GM23338 (cell line): ENCODE data around the gene ABO. TPM values are rescaled to one million over a fixed set of nuclear protein-coding genes. Genes with fewer than 3 reads are reported as not detected.

ENCODE experiments used
- ATAC-seq: fragments of 200-7000 bp; cut with Tn5 transposase; 3 replicates; pipeline ENCODE4 v1.9.1; 2020
- DNase-seq: peaks from one replicate; pipeline ENCODE4 v3.0.0-alpha.2; 2015; ENCODE audit warnings: low spot score
- H2AFZ ChIP-seq: fragments of 200-600 bp; sonication (generic); 2 replicates; pipeline ENCODE4 v1.8.0; 2016; ENCODE audit warnings: antibody characterized with exemption, mild to moderate bottlenecking, moderate library complexity
- H3F3A ChIP-seq: fragments of 200-600 bp; sonication (generic); replicated peaks from 2 replicates; pipeline ENCODE4 v1.8.0; 2017; ENCODE audit warnings: antibody characterized with exemption, mixed run types, low read depth
- H3K27ac ChIP-seq: fragments of 200-600 bp; sonication (generic); 2 replicates; pipeline ENCODE4 v1.6.1; 2016; ENCODE audit warnings: low read depth
- H3K27me3 ChIP-seq: fragments of 200-600 bp; sonication (generic); 2 replicates; pipeline ENCODE4 v1.8.0; 2016; ENCODE audit warnings: mild to moderate bottlenecking, mixed run types, moderate library complexity; ENCODE audit not compliant: insufficient read depth
- H3K36me3 ChIP-seq: fragments of 200-600 bp; sonication (generic); 2 replicates; pipeline ENCODE4 v1.8.0; 2016; ENCODE audit warnings: mild to moderate bottlenecking; ENCODE audit not compliant: insufficient read depth
- H3K4me1 ChIP-seq: fragments of 200-600 bp; sonication (generic); 2 replicates; pipeline ENCODE4 v1.8.0; 2016; ENCODE audit warnings: mild to moderate bottlenecking, moderate library complexity; ENCODE audit not compliant: insufficient read depth
- H3K4me2 ChIP-seq: fragments of 200-600 bp; sonication (generic); 2 replicates; pipeline ENCODE4 v1.7.1; 2017; ENCODE audit warnings: mixed run types
- H3K4me3 ChIP-seq: fragments of 200-600 bp; sonication (generic); 2 replicates; pipeline ENCODE4 v1.6.1; 2016; ENCODE audit warnings: mixed run types
- H3K79me2 ChIP-seq: fragments of 200-600 bp; sonication (generic); replicated peaks from 2 replicates; pipeline ENCODE4 v1.8.0; 2017; ENCODE audit warnings: mild to moderate bottlenecking; ENCODE audit not compliant: insufficient read depth
- H3K9me2 ChIP-seq: fragments of 200-600 bp; sonication (generic); 2 replicates; pipeline ENCODE4 v1.8.0; 2017; ENCODE audit not compliant: insufficient read depth
- H4K20me1 ChIP-seq: fragments of 200-600 bp; sonication (generic); replicated peaks from 2 replicates; pipeline ENCODE4 v1.8.0; 2017; ENCODE audit warnings: mild to moderate bottlenecking; ENCODE audit not compliant: insufficient read depth
- H3K27ac Mint-ChIP-seq: 2 replicates; pipeline ENCODE4 v1.8.0; 2020; ENCODE audit warnings: inconsistent platforms, mild to moderate bottlenecking, moderate library complexity, mixed read lengths
- H3K27me3 Mint-ChIP-seq: 3 replicates; pipeline ENCODE4 v1.8.0; 2022; ENCODE audit warnings: low read depth, mild to moderate bottlenecking, moderate library complexity, mixed read lengths, inconsistent platforms; ENCODE audit not compliant: insufficient read depth, poor library complexity
- H3K36me3 Mint-ChIP-seq: 3 replicates; pipeline ENCODE4 v1.8.0; 2021; ENCODE audit warnings: low read depth, mild to moderate bottlenecking, inconsistent platforms, moderate library complexity, mixed read lengths
- H3K4me1 Mint-ChIP-seq: 3 replicates; pipeline ENCODE4 v1.8.0; 2020; ENCODE audit warnings: mild to moderate bottlenecking, inconsistent platforms, mixed read lengths
- H3K4me3 Mint-ChIP-seq: 3 replicates; pipeline ENCODE4 v1.8.0; 2021; ENCODE audit warnings: moderate library complexity, mild to moderate bottlenecking, inconsistent platforms, mixed read lengths
- H3K9me3 Mint-ChIP-seq: 3 replicates; pipeline ENCODE4 v1.8.0; 2020; ENCODE audit warnings: moderate library complexity, mild to moderate bottlenecking, inconsistent platforms, mixed read lengths
- CREB1 ChIP-seq: fragments of 250-450 bp; sonication (Bioruptor Pico); IDR thresholded peaks from 2 replicates; pipeline ENCODE4 v1.5.0; 2020; ENCODE audit warnings: low read depth, mild to moderate bottlenecking, moderate library complexity
- EZH2 ChIP-seq: fragments of 200-600 bp; sonication (generic); IDR thresholded peaks from one replicate; pipeline ENCODE4 v1.8.0; 2017; ENCODE audit warnings: antibody characterized with exemption, mild to moderate bottlenecking, low read depth; ENCODE audit not compliant: unreplicated experiment
- EZH2phosphoT487 ChIP-seq: fragments of 200-600 bp; sonication (generic); IDR thresholded peaks from one replicate; pipeline ENCODE4 v1.8.1; 2018; ENCODE audit warnings: antibody characterized with exemption; ENCODE audit not compliant: unreplicated experiment
- JUNB ChIP-seq: IDR thresholded peaks from one replicate; pipeline ENCODE4 v1.6.1; 2016; ENCODE audit warnings: antibody characterized with exemption; ENCODE audit not compliant: unreplicated experiment
- NANOG ChIP-seq: IDR thresholded peaks from 2 replicates; pipeline ENCODE4 v1.6.1; 2016; ENCODE audit warnings: antibody characterized with exemption, borderline replicate concordance
- POLR2AphosphoS5 ChIP-seq: IDR thresholded peaks from 2 replicates; pipeline ENCODE4 v1.6.1; 2016; ENCODE audit warnings: antibody characterized with exemption, low read depth
- STAT1 ChIP-seq: IDR thresholded peaks from one replicate; pipeline ENCODE4 v1.6.1; 2016; ENCODE audit warnings: antibody characterized with exemption; ENCODE audit not compliant: unreplicated experiment
- ZNF114 ChIP-seq: fragments of 250-450 bp; sonication (Bioruptor Pico); IDR thresholded peaks from 2 replicates; pipeline ENCODE4 v1.5.0; 2020; ENCODE audit warnings: mild to moderate bottlenecking, moderate library complexity
- ZNF331 ChIP-seq: fragments of 250-450 bp; sonication (Bioruptor Pico); IDR thresholded peaks from 2 replicates; pipeline ENCODE4 v1.5.0; 2020; ENCODE audit warnings: low read depth, mild to moderate bottlenecking, moderate library complexity
- polyA plus RNA-seq: library from polyadenylated mRNA; unstranded; fragments of >200 nt; fragmentation: Nextera tagmentation; extraction: Ambion mirVana; gene quantifications from 2 replicates; pipeline ENCODE4 v1.2.1, GENCODE V29; 2016
- total RNA-seq: library from RNA; depleted of rRNA; stranded (reverse); fragments of >200 nt; shearing (Covaris generic); gene quantifications from 2 replicates; pipeline ENCODE4 v1.2.3, GENCODE V29; 2014
- TF ChIP-seq, protein P1 (sequence below), 2 experiments: fragments of 200-600 bp in 1 of 2; sonication (generic) in 1 of 2; conservative IDR thresholded peaks; 2 replicates each; pipeline versions ENCODE4 v1.5.1 to v1.6.1; 2016 to 2017; ENCODE audit warnings: antibody characterized with exemption in 2 of 2, low read depth in 2 of 2, mild to moderate bottlenecking in 2 of 2, moderate library complexity in 1 of 2
- TF ChIP-seq, protein P2 (sequence below): IDR thresholded peaks from one replicate; pipeline ENCODE4 v1.6.1; 2018; ENCODE audit warnings: antibody characterized with exemption; ENCODE audit not compliant: unreplicated experiment
- TF ChIP-seq, protein P3 (sequence below): IDR thresholded peaks from 2 replicates; pipeline ENCODE4 v1.6.1; 2016; ENCODE audit warnings: antibody characterized with exemption
- TF ChIP-seq, protein P4 (sequence below): fragments of 250-450 bp; sonication (Bioruptor Pico); IDR thresholded peaks from 2 replicates; pipeline ENCODE4 v1.5.0; 2020; ENCODE audit warnings: mild to moderate bottlenecking, moderate library complexity

The ABO gene
- total and polyA plus RNA-seq, 2 experiments from 2014 or later, result 0.28 to 0.34 TPM

DNA sequence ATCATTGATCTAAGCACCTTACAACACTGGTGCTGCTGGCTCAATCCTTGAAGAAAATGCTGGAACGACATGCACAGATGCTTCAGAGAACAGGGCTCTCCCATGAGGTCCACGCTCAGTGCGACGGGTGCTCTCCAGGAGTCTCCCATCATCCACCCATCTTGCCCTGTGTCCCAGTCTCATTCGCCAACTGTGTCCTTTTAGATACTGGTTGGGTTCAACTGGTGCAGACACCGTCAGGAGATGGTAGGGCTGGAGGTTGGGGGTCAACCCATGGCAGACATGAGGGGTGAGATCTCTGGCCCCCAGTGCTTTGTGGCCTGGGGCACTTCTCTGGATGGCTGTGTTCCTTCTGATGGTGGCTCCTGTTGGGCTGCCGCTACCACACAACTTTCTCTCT is 64.4 kb downstream of the ABO start:
- H3K36me3 Mint-ChIP-seq, result no peaks in the 10 kb centered on the region
- no peak overlapping the region for H3K4me3 ChIP-seq
- TF ChIP-seq, protein P1, sequence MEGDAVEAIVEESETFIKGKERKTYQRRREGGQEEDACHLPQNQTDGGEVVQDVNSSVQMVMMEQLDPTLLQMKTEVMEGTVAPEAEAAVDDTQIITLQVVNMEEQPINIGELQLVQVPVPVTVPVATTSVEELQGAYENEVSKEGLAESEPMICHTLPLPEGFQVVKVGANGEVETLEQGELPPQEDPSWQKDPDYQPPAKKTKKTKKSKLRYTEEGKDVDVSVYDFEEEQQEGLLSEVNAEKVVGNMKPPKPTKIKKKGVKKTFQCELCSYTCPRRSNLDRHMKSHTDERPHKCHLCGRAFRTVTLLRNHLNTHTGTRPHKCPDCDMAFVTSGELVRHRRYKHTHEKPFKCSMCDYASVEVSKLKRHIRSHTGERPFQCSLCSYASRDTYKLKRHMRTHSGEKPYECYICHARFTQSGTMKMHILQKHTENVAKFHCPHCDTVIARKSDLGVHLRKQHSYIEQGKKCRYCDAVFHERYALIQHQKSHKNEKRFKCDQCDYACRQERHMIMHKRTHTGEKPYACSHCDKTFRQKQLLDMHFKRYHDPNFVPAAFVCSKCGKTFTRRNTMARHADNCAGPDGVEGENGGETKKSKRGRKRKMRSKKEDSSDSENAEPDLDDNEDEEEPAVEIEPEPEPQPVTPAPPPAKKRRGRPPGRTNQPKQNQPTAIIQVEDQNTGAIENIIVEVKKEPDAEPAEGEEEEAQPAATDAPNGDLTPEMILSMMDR (conservative IDR thresholded peaks at IDR 0.05; ENCODE audit: low read depth in 2 of 2), result no peak
- no peak for TF ChIP-seq EZH2phosphoT487
- TF ChIP-seq NANOG, result no peak
- no peak for TF ChIP-seq JUNB
- TF ChIP-seq STAT1, result no peak
- TF ChIP-seq EZH2, result no peak
- TF ChIP-seq ZNF331 (CRISPR knock-in tag), result no peak
- TF ChIP-seq CREB1 (CRISPR knock-in tag), result no peak
- no peak for TF ChIP-seq POLR2AphosphoS5
- TF ChIP-seq, protein P2, sequence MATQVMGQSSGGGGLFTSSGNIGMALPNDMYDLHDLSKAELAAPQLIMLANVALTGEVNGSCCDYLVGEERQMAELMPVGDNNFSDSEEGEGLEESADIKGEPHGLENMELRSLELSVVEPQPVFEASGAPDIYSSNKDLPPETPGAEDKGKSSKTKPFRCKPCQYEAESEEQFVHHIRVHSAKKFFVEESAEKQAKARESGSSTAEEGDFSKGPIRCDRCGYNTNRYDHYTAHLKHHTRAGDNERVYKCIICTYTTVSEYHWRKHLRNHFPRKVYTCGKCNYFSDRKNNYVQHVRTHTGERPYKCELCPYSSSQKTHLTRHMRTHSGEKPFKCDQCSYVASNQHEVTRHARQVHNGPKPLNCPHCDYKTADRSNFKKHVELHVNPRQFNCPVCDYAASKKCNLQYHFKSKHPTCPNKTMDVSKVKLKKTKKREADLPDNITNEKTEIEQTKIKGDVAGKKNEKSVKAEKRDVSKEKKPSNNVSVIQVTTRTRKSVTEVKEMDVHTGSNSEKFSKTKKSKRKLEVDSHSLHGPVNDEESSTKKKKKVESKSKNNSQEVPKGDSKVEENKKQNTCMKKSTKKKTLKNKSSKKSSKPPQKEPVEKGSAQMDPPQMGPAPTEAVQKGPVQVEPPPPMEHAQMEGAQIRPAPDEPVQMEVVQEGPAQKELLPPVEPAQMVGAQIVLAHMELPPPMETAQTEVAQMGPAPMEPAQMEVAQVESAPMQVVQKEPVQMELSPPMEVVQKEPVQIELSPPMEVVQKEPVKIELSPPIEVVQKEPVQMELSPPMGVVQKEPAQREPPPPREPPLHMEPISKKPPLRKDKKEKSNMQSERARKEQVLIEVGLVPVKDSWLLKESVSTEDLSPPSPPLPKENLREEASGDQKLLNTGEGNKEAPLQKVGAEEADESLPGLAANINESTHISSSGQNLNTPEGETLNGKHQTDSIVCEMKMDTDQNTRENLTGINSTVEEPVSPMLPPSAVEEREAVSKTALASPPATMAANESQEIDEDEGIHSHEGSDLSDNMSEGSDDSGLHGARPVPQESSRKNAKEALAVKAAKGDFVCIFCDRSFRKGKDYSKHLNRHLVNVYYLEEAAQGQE, result no peak
- TF ChIP-seq, protein P3, sequence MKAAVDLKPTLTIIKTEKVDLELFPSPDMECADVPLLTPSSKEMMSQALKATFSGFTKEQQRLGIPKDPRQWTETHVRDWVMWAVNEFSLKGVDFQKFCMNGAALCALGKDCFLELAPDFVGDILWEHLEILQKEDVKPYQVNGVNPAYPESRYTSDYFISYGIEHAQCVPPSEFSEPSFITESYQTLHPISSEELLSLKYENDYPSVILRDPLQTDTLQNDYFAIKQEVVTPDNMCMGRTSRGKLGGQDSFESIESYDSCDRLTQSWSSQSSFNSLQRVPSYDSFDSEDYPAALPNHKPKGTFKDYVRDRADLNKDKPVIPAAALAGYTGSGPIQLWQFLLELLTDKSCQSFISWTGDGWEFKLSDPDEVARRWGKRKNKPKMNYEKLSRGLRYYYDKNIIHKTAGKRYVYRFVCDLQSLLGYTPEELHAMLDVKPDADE, result no peak
- TF ChIP-seq, protein P4, sequence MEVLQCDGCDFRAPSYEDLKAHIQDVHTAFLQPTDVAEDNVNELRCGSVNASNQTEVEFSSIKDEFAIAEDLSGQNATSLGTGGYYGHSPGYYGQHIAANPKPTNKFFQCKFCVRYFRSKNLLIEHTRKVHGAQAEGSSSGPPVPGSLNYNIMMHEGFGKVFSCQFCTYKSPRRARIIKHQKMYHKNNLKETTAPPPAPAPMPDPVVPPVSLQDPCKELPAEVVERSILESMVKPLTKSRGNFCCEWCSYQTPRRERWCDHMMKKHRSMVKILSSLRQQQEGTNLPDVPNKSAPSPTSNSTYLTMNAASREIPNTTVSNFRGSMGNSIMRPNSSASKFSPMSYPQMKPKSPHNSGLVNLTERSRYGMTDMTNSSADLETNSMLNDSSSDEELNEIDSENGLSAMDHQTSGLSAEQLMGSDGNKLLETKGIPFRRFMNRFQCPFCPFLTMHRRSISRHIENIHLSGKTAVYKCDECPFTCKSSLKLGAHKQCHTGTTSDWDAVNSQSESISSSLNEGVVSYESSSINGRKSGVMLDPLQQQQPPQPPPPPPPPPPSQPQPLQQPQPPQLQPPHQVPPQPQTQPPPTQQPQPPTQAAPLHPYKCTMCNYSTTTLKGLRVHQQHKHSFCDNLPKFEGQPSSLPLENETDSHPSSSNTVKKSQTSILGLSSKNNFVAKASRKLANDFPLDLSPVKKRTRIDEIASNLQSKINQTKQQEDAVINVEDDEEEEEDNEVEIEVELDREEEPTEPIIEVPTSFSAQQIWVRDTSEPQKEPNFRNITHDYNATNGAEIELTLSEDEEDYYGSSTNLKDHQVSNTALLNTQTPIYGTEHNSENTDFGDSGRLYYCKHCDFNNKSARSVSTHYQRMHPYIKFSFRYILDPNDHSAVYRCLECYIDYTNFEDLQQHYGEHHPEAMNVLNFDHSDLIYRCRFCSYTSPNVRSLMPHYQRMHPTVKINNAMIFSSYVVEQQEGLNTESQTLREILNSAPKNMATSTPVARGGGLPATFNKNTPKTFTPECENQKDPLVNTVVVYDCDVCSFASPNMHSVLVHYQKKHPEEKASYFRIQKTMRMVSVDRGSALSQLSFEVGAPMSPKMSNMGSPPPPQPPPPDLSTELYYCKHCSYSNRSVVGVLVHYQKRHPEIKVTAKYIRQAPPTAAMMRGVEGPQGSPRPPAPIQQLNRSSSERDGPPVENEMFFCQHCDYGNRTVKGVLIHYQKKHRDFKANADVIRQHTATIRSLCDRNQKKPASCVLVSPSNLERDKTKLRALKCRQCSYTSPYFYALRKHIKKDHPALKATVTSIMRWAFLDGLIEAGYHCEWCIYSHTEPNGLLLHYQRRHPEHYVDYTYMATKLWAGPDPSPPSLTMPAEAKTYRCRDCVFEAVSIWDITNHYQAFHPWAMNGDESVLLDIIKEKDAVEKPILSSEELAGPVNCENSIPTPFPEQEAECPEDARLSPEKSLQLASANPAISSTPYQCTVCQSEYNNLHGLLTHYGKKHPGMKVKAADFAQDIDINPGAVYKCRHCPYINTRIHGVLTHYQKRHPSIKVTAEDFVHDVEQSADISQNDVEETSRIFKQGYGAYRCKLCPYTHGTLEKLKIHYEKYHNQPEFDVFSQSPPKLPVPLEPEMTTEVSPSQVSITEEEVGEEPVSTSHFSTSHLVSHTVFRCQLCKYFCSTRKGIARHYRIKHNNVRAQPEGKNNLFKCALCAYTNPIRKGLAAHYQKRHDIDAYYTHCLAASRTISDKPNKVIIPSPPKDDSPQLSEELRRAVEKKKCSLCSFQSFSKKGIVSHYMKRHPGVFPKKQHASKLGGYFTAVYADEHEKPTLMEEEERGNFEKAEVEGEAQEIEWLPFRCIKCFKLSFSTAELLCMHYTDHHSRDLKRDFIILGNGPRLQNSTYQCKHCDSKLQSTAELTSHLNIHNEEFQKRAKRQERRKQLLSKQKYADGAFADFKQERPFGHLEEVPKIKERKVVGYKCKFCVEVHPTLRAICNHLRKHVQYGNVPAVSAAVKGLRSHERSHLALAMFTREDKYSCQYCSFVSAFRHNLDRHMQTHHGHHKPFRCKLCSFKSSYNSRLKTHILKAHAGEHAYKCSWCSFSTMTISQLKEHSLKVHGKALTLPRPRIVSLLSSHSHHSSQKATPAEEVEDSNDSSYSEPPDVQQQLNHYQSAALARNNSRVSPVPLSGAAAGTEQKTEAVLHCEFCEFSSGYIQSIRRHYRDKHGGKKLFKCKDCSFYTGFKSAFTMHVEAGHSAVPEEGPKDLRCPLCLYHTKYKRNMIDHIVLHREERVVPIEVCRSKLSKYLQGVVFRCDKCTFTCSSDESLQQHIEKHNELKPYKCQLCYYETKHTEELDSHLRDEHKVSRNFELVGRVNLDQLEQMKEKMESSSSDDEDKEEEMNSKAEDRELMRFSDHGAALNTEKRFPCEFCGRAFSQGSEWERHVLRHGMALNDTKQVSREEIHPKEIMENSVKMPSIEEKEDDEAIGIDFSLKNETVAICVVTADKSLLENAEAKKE (CRISPR knock-in tag), result no peak
- no peak for TF ChIP-seq ZNF114 (CRISPR knock-in tag)
- no peaks in the 10 kb centered on the region for H3K4me1 ChIP-seq
- H3K27ac ChIP-seq, result no peak overlapping the region
- H3K9me3 Mint-ChIP-seq, result peaks cover 8% of the 10 kb centered on the region; the same call in 2 of the 3 replicates
- H3K4me1 Mint-ChIP-seq, result no peaks in the 10 kb centered on the region
- H3K27ac Mint-ChIP-seq, result no peak overlapping the region
- no peak overlapping the region for H2AFZ ChIP-seq
- H4K20me1 ChIP-seq, result no peaks in the 10 kb centered on the region
- no peaks in the 10 kb centered on the region for H3K9me2 ChIP-seq
- ATAC-seq (no peak), DNase-seq (no peak)
- peaks cover 40% of the 10 kb centered on the region for H3K27me3 ChIP-seq
- peaks cover 38% of the 10 kb centered on the region for H3K27me3 Mint-ChIP-seq
- no peaks in the 10 kb centered on the region for H3K36me3 ChIP-seq
- no peaks in the 10 kb centered on the region for H3K79me2 ChIP-seq
- H3F3A ChIP-seq, result no peaks in the 10 kb centered on the region
- H3K4me3 Mint-ChIP-seq, result no peak overlapping the region
- H3K4me2 ChIP-seq, result no peak overlapping the region
